ENCODE measurements around the gene APBA3.

- TF ChIP-seq EZH2 (IDR thresholded peaks at IDR 0.05; ENCODE audit: low read length, unreplicated experiment), result no peak
- no peak for TF ChIP-seq CTCF (conservative IDR thresholded peaks at IDR 0.05; ENCODE audit: low read depth, low read length)
Measured at GRCh38 chr19:3780786-3781304, 19.4 kb upstream of the APBA3 start.
